Measurements from ENCODE around the gene UBB.
A peak's percentile ranks its signal among the peaks of the same experiment; 100 is the strongest.

UBB gene

GRCh38 chr17:16380640-16381495 is at the start of gene UBB:
Gene UBB, plus strand, starts transcription at chr17:16381091. Its CDS starts 817 bp downstream, at chr17:16381908.
- DNase-seq: peak; percentile 98

GRCh38 chr17:16338391-16338790 is 42.5 kb upstream of the UBB start:
- no peak for DNase-seq

DNA sequence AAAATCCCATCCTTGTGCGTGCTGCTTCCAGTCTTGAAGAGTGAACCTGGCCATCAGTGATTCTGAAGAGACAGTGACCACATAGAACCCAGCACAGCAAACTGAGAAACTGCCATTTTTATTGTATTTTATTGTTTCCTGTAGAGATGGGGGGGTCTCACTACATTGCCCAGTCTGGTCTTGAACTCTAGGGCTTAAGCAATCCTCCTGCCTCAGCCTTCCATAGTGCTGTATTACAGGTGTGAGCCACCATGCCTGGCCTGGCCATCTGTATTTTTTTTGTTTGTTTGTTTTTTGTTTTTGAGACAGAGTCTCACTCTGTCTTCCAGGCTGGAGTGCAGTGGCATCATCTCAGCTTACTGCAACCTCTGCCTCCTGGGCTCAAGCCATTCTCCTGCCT is 41.5 kb upstream of the UBB start:
- DNase-seq: no peak

GRCh38 chr17:16339959-16340358 is 40.9 kb upstream of the UBB start:
- DNase-seq: no peak

DNA sequence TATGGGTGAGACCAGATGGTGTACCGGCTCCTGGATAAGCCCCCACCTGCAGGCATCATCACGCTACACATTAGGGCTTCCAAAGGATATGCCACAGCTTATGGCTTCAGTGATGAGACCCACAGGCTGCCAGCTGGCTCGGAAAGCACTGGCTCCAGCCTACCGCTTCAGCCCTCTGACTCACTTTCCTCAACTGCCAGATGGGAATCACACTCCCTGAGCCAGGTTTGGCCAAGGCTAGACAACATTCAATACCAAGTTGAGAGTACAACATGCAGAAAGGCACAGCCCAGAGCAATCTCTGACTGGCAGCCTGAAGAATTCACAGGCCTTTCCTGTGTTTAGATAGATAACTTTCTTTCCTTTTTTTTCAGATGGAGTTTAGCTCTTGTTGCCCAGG is 37.9 kb upstream of the UBB start:
- DNase-seq: peak; percentile 32

DNA sequence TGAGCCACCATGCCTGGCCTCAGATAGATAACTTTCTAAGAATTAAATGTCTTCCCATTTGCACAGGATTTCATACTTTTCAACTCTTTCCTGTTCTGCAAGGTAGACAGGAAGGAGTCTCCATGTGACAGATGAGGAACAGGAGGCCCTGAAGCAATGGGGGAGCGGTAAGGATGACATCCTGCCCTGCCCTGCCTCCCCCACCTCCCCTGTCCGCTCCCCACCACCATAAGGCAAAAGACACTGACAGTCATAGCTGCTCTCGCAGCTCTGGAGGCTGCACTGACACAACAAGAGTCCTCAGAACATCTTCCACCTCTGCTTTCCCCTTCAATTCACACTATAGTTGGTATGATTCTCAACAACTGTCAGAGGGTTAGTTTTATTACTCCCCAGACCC is 37.3 kb upstream of the UBB start:
- DNase-seq: no peak

- DNase-seq: no peak
Observed at GRCh38 chr17:16345565-16345964, 35.3 kb upstream of the UBB start.

DNA sequence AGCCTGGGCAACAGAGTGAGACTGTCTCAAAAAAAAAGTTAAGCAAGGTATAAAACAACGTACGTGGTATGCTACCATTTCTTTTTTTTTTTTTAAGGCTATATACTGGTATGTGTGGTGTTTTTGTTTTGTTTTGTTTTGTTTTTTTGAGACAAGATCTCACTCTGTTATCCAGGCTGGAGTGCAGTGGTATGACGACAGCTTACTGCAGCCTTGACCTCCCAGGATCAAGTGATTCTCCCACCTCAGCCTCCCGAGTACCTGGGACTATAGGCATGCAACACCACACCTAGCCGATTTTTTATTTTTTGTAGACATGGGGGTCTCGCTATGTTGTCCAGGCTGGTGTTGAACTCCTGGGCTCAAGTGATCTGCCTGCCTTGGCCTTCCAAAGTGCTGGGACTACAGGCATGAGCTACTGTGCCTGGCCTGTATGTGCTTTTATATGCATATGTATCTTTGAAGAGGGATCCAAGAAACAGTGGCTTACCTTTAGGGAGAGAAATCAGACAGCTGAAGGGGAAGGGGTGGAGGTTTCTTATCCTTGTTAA is 34.1 kb upstream of the UBB start:
- DNase-seq: no peak

GRCh38 chr17:16348586-16348985 is 32.3 kb upstream of the UBB start:
- no peak for DNase-seq

DNA sequence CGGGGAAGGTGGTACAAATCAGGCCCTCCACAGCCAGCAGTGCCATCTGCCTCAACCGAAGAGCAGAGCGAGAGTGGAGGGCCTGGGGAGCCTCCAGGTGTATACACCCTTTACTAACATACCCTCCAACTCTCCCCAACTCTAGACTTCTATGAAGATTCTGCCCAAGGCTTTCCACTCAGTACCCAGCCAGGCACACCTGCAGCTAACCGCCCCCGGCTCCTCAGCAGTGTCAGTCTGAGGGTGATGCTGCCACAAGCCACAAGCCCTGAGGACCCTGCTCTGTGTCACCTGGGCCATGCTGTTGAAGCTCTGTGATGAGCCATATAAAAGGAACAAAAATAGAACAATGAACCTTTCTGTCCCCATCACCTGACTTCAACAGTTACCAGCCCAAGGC is 31.5 kb upstream of the UBB start:
- DNase-seq: no peak

DNA sequence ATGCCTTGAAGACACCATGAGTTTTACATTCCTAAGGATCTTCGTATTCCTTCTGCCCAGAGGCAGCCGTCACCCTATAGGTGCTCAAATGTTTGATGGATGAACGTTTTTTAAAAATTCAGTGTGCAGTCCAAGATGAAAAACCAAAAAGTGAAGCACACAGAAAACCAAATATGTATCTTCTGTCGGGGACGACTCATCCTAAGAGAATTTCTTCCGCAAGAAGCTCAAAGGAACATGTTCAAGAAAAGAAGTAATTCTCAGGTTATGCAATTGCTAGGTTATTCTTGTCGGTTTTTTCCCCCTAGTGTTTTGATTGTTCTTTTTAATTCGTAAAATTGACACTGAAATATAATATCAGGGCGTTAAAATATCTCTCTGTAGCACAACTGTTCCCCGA is 29.1 kb upstream of the UBB start:
- peak; percentile 64 for DNase-seq

DNA sequence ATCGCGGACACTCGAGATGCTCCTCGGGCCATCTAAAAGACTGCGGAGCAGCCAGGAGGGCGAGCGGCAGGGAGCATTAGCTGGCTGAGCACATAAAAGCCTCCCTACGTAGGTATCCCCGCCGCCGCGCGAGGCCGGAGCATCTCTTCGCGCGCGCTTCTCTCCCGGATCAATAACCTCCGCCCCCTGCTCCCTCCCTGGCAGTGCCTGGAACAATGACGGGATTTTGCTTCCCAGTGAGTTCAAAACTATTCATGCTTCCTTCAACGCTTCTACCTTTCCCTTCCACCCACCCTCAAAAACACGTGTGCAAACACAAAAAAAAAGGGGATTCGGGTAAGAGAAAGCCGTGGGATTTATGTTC is 28.6 kb upstream of the UBB start:
- DNase-seq: peak; percentile 41

DNA sequence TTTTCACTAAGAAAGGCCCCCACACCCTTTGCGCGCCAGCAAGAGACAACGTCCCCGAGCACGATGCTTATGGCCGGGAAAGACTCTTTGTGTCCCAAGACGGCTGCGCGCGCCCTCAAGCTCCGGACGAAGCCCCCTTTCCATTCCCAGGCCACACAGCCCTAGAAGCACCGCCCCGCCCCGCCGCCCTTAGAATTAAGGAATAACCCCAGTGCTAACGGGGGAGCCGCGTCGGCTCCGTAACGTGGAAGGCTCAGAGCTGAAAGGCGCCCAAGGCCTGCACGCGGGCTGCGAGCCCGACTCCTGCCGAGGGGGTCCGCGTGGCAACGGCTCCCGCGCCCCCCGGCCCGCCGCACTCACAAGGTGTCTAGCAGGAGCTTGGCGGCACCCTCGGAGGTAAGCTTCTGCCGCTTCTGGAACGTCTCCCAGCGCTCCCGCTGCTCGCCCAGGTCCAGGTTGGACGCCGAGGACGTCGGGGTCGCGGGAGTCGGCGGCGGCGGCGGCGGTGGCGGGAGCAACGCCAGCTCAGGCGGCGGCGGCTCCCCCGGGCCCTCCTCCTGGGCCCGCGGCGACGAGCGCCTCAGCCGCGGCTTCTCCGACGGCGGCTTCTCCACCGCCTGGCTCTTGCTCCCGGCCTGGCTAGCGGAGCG is 28.1 kb upstream of the UBB start:
- DNase-seq: peak; percentile 36

GRCh38 chr17:16353317-16354174 is 27.3 kb upstream of the UBB start, which contains the start of gene CENPV:
Gene CENPV, minus strand, starts transcription at chr17:16353469. Its CDS starts 33 bp downstream, at chr17:16353436.
- DNase-seq: peak; percentile 52

DNA sequence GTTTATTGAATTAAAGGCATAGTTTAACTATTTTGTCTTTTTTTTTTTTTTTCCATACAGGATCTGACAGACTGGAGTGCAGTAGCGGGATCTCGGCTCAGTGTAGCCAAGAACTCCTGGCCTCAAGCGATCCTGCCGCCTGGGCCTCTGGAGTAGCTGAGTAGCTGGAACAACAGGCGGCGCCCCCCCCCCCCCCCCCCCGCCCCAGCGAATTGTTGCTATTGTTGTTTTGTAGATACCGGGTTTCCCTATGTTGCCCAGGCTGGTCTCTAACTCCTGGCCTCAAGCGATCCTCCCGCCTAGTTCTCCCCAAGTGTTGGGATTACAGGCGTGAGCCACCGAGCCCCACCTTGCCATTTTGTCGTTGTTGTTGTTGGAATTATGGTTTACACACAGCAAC is 26.3 kb upstream of the UBB start:
- no peak for DNase-seq

DNA sequence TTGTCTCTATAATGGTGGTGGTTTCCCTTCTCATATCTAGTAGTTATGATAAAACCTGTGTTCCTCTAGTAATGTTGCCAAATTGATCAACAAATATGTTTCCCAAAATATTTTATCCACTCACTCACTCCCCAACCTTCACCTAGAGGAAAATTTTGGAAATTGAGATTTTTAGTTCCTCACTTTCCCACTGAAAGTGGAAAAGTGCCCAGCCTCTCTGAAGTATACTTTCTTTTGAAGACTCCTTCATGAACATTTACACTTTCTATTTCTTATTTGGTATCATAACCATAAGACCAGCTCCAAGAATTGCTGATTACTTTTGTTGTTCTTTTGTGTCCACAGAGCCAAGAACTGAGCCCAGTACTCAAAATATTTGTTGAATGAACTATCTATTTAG is 22.5 kb upstream of the UBB start:
- no peak for DNase-seq

DNA sequence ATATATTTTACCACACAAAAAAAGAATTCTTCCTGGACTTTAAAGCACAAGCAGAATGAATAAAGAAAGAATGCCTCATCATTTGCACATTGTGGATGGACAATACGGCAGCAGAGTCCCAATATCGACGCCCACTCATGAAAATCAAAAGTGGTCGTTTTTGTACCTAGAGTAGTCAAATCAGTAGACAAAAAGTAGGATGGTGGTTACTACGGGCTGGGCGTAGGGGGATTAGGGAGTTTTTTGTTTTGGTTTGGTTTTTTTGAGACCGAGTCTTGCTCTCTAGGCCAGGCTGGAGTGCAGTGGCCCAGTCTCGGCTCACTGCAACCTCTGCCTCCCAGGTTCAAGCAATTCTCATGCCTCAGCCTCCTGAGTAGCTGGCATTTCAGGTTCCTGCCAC is 19.0 kb upstream of the UBB start:
- no peak for DNase-seq

DNA sequence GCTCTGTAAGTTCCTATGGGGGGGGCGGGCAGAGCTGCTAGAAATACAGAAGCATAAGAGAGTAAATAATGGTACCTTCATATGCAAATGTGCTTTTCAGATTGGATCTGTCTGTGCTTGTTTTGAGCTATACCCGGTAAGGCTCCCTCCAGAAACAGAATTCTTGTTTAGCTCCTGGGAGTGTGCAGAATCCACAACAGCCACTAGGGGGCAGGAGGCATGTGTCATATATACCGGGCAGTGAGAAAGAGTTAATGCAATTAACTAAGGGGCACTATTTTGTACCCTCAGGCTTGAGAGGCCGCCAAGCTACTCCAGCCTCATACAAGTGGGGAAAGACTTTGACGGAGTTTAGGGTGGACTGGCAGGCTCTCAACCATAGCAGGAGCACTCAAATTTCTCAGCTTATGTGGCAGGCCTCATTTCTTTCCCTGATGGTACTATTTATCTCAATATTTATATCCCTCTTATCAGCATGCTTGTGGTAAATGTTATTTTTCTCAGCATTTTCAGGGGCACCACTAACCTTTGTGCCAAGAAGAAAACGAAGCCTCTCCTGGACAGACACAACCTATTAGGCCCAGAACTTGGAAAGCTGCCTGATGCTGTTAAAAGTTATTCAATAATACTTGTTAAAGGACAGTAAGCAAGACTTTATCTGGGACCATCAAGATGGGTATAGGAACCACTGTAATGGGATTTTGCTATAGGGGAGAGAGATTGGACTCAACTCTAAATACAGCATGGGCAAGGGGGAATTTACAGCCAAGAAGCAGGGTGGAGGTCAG is 16.9 kb upstream of the UBB start:
- DNase-seq: peak; percentile 61

DNA sequence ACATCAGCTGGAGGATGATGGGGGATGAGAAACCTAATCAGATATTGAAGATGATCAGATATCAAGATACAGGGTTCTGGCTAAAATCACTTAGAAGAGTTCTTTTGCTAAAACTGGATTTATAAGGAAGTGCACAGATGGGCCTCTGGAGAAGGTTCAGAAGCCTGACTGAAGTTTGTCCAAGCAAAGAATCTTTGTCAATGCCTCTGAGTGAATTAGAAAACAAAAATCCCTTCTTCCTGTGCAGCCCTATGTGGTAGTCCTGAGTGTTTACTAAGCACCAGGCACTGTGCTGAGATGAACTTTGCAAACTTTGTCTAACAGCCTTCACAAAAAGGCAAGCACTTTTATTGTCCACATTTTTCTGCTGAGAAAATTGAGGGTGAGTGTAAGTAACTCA is 16.3 kb upstream of the UBB start:
- DNase-seq: no peak

- DNase-seq: peak; percentile 98
Observed at GRCh38 chr17:16371742-16372141, 9.1 kb upstream of the UBB start.

DNA sequence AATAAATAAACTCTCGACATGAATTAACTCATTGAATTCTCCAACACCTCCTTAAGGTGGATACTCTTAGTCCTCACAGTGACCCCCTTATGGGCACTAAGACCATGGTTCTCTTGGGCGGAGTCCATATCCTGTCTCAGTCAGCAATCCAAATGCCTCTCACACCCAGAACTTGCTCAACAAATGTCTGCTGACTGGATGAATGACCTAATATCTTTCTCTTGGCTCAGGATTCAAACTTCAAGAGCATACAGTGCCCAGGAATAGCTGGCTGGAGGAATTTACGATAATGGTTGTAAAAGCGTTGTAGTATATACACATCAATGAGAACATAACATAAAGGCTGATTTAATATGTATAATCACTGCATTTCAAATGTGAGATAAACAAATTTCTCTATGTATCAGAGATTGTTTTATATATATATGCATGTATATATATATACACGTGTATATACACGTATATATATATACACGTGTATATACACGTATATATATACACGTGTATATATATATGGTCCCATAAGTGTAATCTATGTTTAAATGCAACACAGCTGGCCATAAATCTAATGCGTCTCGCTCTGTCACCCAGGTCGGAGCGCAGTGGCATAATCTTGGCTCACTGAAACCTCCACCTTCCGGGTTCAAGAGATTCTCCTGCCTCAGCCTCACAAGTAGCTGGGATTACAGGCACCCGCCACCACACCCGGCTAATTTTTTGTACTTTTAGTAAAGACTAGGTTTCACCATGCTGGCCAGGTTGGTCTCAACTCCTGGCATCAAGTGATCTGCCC is 6.5 kb upstream of the UBB start:
- DNase-seq: peak; percentile 64

GRCh38 chr17:16377941-16378341 is 3.0 kb upstream of the UBB start:
- peak; percentile 27 for DNase-seq

Data from HCEC 1CT (cell line).